K562 (cell line): ENCODE results near the gene RXRB. TPM values are rescaled to one million over a fixed set of nuclear protein-coding genes. Genes with fewer than 3 reads are reported as not detected.
A peak's percentile ranks its signal among the peaks of the same experiment; 100 is the strongest.

Experiments
- MED1 ChIP-seq: sonication (generic); formaldehyde crosslinking; IDR thresholded peaks from 2 replicates; pipeline ENCODE4 v1.8.1; 2023; ENCODE audit warnings: missing genetic modification reagents, borderline replicate concordance
- MGA ChIP-seq: fragments of 450-650 bp; IDR thresholded peaks from 2 replicates; pipeline ENCODE4 v1.6.1; 2016; ENCODE audit warnings: mild to moderate bottlenecking, moderate library complexity
- NELFE ChIP-seq: IDR thresholded peaks from 2 replicates; pipeline ENCODE4 v1.6.1; 2011; ENCODE audit warnings: mild to moderate bottlenecking; ENCODE audit not compliant: insufficient read depth, insufficient read length
- SMARCA4 ChIP-seq: fragments of 450-650 bp; IDR thresholded peaks from 2 replicates; pipeline ENCODE4 v1.6.1; 2016
- ZBTB33 ChIP-seq: sonication (generic); formaldehyde crosslinking; IDR thresholded peaks from 2 replicates; pipeline ENCODE4 v1.8.1; 2023; ENCODE audit warnings: mild to moderate bottlenecking, missing genetic modification reagents
- ZFP30 ChIP-seq: fragments of 250-450 bp; sonication (Bioruptor Pico); IDR thresholded peaks from 2 replicates; pipeline ENCODE4 v1.8.0; 2022; ENCODE audit warnings: moderate library complexity, mild to moderate bottlenecking, inconsistent platforms, borderline replicate concordance
- polyA plus RNA-seq, 8 experiments: library from polyadenylated mRNA; depleted of rRNA in 4 of 8; stranded (reverse) in 5 of 8; unstranded in 3 of 8; fragments of >200 nt; fragmentation: Nextera tagmentation in 2 of 8; fragmentation: Illumina TruSeq in 1 of 8; extraction: Ambion mirVana in 2 of 8; extraction: Trizol in 1 of 8; gene quantifications; 2 replicates each; pipeline versions ENCODE4 v1.2.1 to v1.2.3, GENCODE V29; 2011 to 2014; ENCODE audit warnings: inconsistent platforms in 1 of 8, missing spikeins in 1 of 8
- total RNA-seq, 7 experiments: library from RNA; depleted of rRNA in 6 of 7; stranded (reverse); fragments of >200 nt in 6 of 7; fragmentation: Illumina TruSeq in 2 of 7; extraction: Trizol in 2 of 7; gene quantifications; 2 replicates each; pipeline versions ENCODE4 v1.2.1 to v1.2.3, GENCODE V29; 2011 to 2021; ENCODE audit warnings: low replicate concordance in 1 of 7
- TF ChIP-seq, protein P1 (sequence below): fragments of 450-650 bp; IDR thresholded peaks from 2 replicates; pipeline ENCODE4 v1.6.1; 2016; ENCODE audit warnings: low read depth, mild to moderate bottlenecking, moderate library complexity
- TF ChIP-seq, protein P2 (sequence below): fragments of 250-450 bp; sonication (Bioruptor Pico); IDR thresholded peaks from 2 replicates; pipeline ENCODE4 v1.4.0; 2020; ENCODE audit warnings: mild to moderate bottlenecking, moderate library complexity

The RXRB gene
- total and polyA plus RNA-seq, 9 of the 15 experiments (the other 6 are each of a cell fraction or from before 2014, with no cell fraction given): 0.76 to 35.5 (median 18.4) TPM

GRCh38 chr6:33205191-33206026 lies 4.9 kb upstream of the RXRB start (continued):
- TF ChIP-seq SMARCA4: 0 out of 2 replicates have a peak, but pooled peaks have one; percentile 39
- TF ChIP-seq MED1: no peak
- TF ChIP-seq ZFP30 (CRISPR knock-in tag): no peak
- TF ChIP-seq, protein P1, sequence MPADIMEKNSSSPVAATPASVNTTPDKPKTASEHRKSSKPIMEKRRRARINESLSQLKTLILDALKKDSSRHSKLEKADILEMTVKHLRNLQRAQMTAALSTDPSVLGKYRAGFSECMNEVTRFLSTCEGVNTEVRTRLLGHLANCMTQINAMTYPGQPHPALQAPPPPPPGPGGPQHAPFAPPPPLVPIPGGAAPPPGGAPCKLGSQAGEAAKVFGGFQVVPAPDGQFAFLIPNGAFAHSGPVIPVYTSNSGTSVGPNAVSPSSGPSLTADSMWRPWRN: no peak
- peak; percentile 32; the same call in 1 of the 2 replicates for TF ChIP-seq MGA
- TF ChIP-seq NELFE: no peak
- TF ChIP-seq, protein P2, sequence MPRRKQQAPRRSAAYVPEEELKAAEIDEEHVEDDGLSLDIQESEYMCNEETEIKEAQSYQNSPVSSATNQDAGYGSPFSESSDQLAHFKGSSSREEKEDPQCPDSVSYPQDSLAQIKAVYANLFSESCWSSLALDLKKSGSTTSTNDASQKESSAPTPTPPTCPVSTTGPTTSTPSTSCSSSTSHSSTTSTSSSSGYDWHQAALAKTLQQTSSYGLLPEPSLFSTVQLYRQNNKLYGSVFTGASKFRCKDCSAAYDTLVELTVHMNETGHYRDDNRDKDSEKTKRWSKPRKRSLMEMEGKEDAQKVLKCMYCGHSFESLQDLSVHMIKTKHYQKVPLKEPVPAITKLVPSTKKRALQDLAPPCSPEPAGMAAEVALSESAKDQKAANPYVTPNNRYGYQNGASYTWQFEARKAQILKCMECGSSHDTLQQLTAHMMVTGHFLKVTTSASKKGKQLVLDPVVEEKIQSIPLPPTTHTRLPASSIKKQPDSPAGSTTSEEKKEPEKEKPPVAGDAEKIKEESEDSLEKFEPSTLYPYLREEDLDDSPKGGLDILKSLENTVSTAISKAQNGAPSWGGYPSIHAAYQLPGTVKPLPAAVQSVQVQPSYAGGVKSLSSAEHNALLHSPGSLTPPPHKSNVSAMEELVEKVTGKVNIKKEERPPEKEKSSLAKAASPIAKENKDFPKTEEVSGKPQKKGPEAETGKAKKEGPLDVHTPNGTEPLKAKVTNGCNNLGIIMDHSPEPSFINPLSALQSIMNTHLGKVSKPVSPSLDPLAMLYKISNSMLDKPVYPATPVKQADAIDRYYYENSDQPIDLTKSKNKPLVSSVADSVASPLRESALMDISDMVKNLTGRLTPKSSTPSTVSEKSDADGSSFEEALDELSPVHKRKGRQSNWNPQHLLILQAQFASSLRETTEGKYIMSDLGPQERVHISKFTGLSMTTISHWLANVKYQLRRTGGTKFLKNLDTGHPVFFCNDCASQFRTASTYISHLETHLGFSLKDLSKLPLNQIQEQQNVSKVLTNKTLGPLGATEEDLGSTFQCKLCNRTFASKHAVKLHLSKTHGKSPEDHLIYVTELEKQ (CRISPR knock-in tag): no peak
- TF ChIP-seq ZBTB33 (CRISPR knock-in tag): peak; percentile 44; the same call in 1 of the 2 replicates
